Gastroesophageal sphincter (tissue), 3 donors: ENCODE measurements around the gene USP37.

Experiments used
- CTCF ChIP-seq, 4 experiments: fragments of 200-600 bp in 2 of 4; fragments of 450-650 bp in 2 of 4; sonication (generic) in 1 of 4; IDR thresholded peaks; one replicate each; pipeline ENCODE4 v1.5.1; 2017 to 2019; ENCODE audit warnings: antibody characterized with exemption in 4 of 4, mild to moderate bottlenecking in 2 of 4, moderate library complexity in 2 of 4
- POLR2AphosphoS5 ChIP-seq: sonication (generic); formaldehyde crosslinking; IDR thresholded peaks from one replicate; pipeline ENCODE4 v1.6.1; 2017; ENCODE audit warnings: antibody characterized with exemption

- TF ChIP-seq POLR2AphosphoS5 (no peak), CTCF (IDR thresholded peaks at IDR 0.05) (no peak)
Measured at GRCh38 chr2:218557941-218558340, 10.2 kb downstream of the USP37 start.
